Measurements from ENCODE around the gene BCL2L15. TPM values are rescaled to one million over a fixed set of nuclear protein-coding genes. Genes with fewer than 3 reads are reported as not detected.

The BCL2L15 gene
- total and polyA plus RNA-seq, 11 donors, result 0.01 to 0.61 (median 0.14) TPM; not detected in 5

DNA sequence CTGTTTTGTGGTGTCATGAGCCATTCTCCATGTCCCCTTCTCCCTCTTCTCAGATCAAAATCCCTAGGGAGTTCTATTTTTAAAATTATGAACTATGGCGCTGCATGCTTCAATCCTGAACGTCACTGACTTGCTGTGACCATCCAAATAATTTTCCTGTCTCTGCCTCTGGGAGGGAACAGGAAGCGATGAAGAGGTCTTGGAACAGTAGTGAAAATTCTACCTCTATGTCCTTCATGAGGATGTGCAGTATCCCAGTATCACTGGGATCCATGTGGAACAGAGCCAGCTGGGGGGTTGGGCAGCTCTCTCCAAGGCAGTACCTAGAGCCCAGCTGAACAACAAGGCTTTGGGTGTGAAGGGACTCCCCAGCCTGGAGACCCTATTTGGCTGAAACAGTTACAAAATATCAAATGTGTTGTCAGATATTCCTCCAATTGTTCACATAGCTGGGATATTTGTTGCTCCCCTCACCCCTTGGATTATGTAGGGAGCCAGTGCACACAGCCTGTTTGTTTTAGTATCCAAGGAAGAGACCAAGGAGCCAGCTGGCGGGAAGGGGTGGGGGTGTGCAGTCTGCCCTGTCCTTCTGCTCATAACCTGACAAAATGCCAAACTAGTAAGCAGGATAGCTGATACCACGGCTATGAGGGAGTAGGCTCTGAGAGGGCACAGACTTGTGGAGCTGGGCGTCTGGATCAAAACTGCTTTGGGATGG is 25.4 kb upstream of the BCL2L15 start:
- WGBS, 4 donors, result 17 to 25% (median 21%) methylated on average over 6 of the region's 6 CpGs
- Histone ChIP-seq H3K27ac (peak overlapping the region; percentile 51 to 89 (median 72)), H3K4me3 (peak overlapping the region in 2 of 12 donors; percentile 3 to 21), H3K9me3 (no peaks in the 10 kb centered on the region), H3K4me1 (peaks cover 3 to 18% (median 14%) of the 10 kb centered on the region in 12 donors), H3K27me3 (no peaks in the 10 kb centered on the region), H3K36me3 (peaks cover 0 to 50% (median 39%) of the 10 kb centered on the region in 9 donors)
- no peak for TF ChIP-seq POLR2A (IDR thresholded peaks at IDR 0.05)
- TF ChIP-seq CTCF (IDR thresholded peaks at IDR 0.05), result no peak
- ATAC-seq, result peak; percentile 80 to 91 (median 86)
- DNase-seq, result peak; percentile 45 to 66 (median 54)
- intact Hi-C loops (cut with DNase I), result loop anchor here in 2 of 10 donors (1.0 to 2.0 kb wide), 2 partner anchors 14 to 17 kb away; partner anchors contain the start of gene HIPK1 (in 1 of the 2)

DNA sequence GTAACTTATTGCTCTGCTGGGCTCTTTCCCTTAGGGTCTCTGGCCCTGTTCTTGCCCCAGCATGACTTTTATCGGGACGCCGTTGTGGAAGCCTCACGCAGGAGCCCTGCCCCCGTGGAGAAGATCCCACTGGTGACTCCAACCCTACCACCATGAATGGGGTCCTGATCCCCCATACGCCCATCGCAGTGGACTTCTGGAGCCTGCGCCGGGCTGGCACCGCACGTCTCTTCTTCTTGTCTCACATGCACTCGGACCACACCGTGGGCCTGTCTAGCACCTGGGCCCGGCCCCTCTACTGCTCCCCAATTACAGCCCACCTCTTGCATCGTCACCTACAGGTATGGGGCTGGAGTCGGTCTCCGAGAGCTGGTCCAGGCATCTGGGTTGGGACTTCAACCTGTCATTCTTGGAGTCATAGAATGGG is 18.1 kb upstream of the BCL2L15 start:
- ATAC-seq, result peak in 1 of 4 donors; percentile 0

DNA sequence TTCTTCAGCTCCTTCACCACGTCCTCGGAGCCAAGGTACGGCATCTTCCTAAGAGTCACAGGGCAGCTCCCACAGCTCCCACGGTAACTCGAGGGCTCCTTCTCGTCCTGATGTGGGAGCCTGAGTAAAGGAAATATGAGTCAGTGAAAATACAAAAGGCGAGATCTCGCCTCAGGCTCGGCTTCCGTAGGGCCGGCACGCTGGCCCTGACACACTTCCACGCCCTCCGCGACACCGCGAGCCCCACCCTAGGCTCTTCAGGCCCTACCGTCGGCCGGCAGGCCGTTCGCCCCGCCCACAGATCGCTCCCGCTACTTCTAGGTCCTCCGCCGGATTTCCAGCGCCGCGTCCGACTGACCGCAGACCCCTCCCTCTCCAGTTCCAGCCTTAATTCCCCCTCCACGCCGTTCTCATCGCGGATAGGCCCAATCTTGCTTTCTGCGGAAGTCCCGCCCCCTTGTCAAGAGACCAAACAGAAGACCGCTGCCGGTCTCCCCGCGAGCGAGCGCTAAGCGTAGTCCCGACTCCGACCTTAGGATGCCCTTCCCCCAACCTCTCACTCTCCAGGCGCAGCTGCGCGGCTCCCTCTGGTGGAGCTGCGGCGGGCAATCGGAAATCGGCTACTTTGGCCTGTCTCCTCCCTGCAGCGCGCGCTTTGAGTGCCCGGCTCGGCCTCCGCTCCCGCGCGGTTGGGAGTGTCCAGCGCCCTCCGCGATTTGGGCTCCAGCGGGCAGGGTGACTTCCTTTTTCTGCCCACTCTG is 17.5 kb upstream of the BCL2L15 start, which contains the start of the genes AP4B1 and DCLRE1B:
TSS of gene AP4B1 (minus strand) at position 126 of the 761 bp plus-strand sequence. CDS start at position 44, 82 bp downstream.
TSS of gene DCLRE1B (plus strand) at position 653 of the 761 bp plus-strand sequence. CDS start 261 bp downstream, outside the sequence.
- Histone ChIP-seq H3K9me3 (no peaks in the 10 kb centered on the region), H3K4me1 (peaks cover 0 to 43% (median 19%) of the 10 kb centered on the region in 12 donors), H3K36me3 (peaks cover 0 to 53% (median 46%) of the 10 kb centered on the region in 9 donors), H3K27ac (peak within 1 kb of the TSS; percentile 59 to 97 (median 92)), H3K27me3 (no peaks in the 10 kb centered on the region), H3K4me3 (peak within 1 kb of the TSS; percentile 63 to 94 (median 80))
- peak in 1 of 2 donors; percentile 73 for TF ChIP-seq POLR2A (IDR thresholded peaks at IDR 0.05)
- TF ChIP-seq CTCF (IDR thresholded peaks at IDR 0.05), result peak; percentile 52 to 90 (median 72)
- intact Hi-C loops (cut with DNase I), result loop anchor here in 9 of 10 donors (1.0 to 10.0 kb wide), 11 partner anchors 24 to 760 kb away; partner anchors contain the start of genes HIPK1 (in 8 of the 9), PHTF1 (in 3 of the 9) and RSBN1 (in 3 of the 9)
- 0 to 1% (median 0%) methylated on average over 52 to 67 of the region's 67 CpGs for WGBS, 4 donors
- DNase-seq (peak; percentile 99), ATAC-seq (peak; percentile 98)

More for the DNA sequence above, 18.1 kb upstream of the BCL2L15 start:
- Histone ChIP-seq H3K4me3 (peak overlapping the region; percentile 54 to 94 (median 80)), H3K36me3 (peaks cover 0 to 53% (median 46%) of the 10 kb centered on the region in 9 donors), H3K27ac (peak overlapping the region in 11 of 12 donors; percentile 81 to 97 (median 93)), H3K4me1 (peaks cover 0 to 43% (median 19%) of the 10 kb centered on the region in 12 donors), H3K27me3 (no peaks in the 10 kb centered on the region), H3K9me3 (no peaks in the 10 kb centered on the region)
- WGBS, 4 donors, result 0 to 1% (median 0%) methylated on average over 17 of the region's 17 CpGs
- intact Hi-C loops (cut with DNase I), result loop anchor here in 9 of 10 donors (1.0 to 10.0 kb wide), 8 partner anchors 23 to 761 kb away; partner anchors contain the start of genes HIPK1 (in 8 of the 9), PHTF1 (in 2 of the 9) and RSBN1 (in 1 of the 9)
- DNase-seq, result peak in 2 of 5 donors; percentile 40 to 62
- TF ChIP-seq CTCF (IDR thresholded peaks at IDR 0.05) (peak in 1 of 12 donors; percentile 2), POLR2A (IDR thresholded peaks at IDR 0.05) (no peak)
